IPS-NIHi7 (cell line): ENCODE data around the gene LGALS7.
"Not testable (repeated sequence)": the region's sequence is repeated elsewhere in the genome, so short reads cannot be mapped to it uniquely, and the experiment has no call there.

Experiments used
- DNase-seq: peaks from one replicate; pipeline ENCODE4 v3.0.0; 2012; ENCODE audit warnings: mixed read lengths; ENCODE audit errors: extremely low spot score

Gene LGALS7

DNA sequence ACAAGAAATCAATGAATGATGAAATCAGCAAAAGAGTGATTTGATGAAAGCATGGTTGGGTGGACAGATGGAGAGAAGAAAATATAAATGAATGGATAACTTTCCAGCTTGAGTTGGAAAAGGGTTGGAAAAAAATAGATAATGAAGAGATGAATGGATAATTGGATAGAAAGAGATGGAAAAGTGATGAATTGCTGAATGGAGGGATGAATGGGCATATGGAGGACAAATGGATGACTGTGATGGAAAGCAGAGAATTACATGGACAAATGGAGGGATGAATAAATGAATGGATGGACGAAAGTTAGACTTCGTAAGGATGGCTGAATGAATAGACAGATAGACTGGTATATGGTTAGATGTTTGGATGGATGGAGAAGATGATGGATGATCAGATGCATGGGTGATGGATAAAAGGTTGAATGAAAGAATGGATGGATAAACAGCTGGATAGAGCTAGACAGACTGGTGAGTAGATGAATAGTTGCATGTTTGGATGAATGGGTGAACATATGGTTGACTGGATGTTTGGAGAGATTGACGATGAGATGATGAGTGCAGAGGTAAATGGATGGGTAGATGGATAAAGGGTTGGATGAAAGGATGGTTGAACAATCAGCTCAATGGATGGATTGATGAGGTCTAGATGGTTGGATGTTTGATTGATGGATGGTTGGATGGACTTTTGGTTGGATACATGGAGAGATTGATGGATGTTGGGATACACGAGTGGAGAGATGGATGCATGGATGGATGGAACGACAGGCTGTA lies 27.4 kb upstream of the LGALS7 start:
- no peak for DNase-seq

DNA sequence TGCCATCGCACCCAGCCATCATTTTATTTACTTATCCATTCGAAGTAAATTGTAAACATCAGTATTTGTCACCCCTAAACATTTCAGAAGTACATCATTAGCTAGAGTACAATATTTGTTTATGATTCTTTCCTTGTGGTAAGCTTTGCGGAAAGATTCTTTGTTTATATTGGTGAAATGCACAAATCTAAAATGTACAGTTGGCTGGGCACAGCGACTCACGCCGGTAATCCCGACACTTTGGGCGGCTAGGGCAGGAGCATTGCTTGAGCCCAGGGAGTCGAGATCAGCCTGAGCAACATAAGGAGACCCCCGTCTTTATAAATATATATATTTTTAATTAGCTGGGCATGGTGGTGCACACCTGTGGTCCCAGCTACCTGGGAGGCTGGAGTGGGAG lies 25.8 kb upstream of the LGALS7 start:
- DNase-seq: no peak

DNA sequence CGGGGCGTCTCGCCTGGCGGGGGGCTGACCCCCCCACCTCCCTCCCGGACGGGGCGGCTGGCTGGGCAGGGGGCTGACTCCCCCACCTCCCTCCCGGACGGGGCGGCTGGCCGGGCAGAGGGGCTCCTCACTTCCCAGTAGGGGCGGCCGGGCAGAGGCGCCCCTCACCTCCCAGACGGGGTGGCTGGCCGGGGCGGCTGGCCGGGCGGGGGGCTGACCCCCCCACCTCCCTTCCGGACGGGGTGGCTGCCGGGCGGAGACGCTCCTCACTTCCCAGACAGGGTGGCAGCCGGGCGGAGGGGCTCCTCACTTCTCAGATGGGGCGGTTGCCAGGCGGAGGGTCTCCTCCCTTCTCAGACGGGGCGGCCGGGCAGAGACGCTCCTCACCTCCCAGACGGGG lies 24.5 kb upstream of the LGALS7 start:
- not testable (repeated sequence) for DNase-seq

DNA sequence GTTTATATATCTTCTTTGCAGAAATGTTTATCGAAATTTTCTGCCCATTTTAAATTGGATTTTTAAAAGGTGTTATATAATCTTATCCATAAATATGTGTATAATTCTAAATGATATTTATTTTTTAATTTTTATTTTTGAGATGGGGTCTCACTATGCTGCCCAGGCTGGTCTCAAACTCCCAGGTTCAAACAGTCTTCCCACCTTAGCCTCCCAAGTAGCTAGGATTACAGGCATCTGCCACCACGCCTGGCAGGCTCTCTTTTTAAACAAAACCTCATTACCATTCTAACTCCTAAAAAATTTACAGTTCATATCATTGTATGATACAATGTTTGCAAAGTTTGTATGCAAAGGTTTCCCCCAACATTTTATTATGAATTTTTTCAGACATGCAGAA lies 22.8 kb upstream of the LGALS7 start:
- no peak for DNase-seq

DNA sequence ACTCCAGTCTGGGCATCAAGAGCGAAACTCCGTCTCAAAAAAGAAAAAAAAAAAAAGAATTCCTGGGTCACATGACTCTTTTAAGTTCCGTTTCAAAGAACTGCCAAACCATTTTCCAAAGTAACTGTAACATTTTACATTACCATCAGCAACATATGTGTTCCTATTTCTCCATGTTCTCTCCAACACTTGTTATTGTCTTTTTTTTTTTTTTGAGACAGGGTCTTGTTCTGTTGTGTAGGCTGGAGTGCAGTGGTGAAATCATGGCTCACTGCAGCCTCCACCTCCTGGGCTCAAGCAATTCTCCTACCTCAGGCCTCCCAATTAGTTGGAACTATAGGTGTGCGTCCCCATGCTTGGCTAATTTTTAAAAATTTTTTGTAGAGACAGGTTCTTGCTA lies 22.2 kb upstream of the LGALS7 start:
- no peak for DNase-seq

DNA sequence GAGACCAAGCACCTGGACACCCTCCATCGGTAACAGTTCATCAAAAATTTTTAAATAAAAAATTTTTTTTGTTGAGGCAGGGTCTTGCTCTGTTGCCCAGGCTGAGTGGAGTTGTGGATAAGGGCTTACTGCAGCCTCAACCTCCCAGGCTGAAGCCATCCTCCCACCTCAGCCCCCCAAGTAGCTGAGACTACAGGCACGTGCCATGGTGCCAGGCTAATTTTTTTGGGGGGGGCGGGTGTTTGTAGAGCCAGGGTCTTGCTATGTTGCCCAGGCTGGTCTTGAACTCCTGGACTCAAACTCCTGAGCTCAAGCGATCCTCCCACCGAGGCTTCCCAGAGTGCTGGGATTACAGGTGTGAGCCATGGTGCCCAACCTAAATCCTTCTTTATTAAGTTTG lies 20.4 kb upstream of the LGALS7 start:
- no peak for DNase-seq

DNA sequence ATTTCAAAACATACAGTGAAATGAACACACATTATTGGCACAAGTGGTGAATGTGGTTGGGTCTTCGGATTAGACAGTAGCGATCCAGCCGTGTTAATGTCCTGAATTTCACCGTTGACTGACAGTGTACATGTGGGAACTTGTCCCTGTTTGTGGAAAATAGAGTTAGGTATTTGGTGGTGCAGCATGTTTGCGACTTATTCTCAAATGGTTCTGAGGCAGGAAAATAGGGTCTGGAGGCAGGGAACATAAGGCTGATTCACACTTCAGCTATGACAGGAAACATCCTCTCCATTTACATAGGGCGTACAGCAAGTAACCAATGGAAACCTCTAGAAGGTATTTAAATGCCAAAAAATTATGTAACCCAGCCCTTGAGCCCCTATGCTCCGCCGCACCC lies 19.9 kb upstream of the LGALS7 start:
- no peak for DNase-seq

DNA sequence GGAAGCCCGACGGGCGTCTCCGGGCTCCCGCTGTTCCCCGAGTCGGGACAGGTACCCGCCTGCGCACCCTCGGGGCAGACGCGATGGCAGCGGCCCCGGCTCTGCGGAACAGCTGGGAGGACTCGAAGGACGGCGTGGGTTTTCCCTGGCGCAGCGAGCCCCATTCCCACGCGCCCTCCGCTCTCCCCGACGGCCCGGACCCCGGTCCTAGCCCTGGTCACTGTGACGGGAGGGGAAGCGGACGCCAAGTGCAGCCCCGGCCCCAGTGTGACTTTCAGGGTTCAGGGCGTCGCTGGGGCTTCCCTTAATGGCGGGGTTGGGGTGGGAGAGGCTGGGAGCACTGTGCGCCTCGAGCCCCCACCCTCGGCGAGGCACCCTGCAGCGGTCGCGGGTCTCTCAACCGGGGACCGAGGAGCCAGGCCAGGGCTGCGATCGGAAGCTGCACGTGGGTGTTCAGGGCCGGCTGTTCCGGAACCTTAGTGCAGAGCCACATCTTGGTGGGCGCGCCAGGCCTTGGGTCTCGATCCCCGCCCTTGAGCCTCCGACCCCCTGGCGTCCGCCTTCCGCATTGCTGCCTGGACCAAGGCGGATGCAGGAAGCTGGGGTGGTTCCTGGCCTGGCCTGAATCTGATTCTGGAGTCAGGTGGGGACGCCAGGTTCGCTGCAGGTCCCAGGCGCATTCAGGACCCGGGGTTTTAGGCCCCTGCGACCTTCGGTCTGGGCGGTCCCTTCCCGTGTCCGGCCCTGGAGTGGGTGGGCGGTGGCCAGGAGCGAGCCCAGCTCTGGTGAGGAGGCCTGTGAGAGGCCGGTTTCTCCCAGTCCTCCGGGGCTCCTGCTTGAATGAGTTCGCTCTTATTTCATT lies 19.2 kb upstream of the LGALS7 start:
- peak; percentile 58 for DNase-seq

DNA sequence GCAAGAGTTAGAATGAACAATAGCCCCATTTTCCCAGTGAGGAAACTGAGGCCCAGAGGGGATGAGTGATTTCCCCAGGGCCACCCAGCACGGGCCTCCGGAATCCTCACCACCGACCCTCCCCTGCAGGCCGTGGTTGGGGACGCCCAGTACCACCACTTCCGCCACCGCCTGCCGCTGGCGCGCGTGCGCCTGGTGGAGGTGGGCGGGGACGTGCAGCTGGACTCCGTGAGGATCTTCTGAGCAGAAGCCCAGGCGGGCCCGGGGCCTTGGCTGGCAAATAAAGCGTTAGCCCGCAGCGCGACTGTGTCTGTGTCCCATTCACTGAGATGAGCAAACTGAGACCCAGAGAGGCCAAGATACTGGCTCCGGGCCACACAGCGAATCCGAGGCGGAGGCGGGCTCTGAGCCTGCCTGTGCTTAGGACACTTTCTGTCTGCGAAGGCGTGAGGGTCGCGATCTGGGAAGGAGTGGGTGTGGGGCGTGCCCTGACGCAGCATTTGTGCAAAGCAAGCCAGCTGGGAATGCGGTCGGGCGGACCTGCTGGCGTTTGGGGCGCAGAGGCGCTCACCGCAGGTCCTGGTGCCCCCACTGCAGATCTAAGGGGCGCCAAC lies 18.2 kb upstream of the LGALS7 start:
- DNase-seq: not testable (repeated sequence)

DNA sequence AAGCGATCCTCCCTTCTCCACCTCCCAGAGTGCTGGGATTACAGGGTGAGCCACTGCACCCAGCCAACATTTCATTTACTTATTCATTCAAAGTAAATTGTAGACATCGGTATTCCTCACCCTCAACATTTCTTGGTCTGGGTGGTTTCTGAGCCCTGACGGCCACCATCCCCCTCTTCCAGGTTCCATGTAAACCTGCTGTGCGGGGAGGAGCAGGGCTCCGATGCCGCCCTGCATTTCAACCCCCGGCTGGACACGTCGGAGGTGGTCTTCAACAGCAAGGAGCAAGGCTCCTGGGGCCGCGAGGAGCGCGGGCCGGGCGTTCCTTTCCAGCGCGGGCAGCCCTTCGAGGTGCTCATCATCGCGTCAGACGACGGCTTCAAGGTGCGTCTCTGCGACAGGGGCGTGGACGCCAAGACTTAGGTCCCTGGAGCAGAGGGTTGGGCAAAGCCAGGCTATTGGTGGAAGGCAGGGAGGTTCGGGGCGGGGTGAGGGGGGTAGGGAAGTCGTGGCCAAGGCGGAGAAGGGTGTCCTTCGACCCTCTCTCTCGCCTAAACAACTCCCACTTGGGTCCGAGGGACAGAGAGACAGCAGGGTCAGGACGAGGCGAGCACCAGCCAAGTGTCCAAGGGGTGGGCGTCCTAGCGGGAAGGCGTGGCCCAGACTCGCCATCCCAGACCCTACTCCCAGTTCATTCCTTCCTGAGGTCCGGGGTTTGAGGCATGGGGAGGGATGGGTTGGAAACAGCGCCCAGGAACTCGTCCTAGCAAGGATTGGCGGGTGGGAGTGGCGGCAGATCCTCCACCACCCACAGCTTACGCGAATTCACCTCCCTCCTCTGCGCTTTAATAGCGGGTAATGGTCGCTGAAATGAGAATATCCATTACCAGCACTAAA lies 17.4 kb upstream of the LGALS7 start:
- not testable (repeated sequence) for DNase-seq

DNA sequence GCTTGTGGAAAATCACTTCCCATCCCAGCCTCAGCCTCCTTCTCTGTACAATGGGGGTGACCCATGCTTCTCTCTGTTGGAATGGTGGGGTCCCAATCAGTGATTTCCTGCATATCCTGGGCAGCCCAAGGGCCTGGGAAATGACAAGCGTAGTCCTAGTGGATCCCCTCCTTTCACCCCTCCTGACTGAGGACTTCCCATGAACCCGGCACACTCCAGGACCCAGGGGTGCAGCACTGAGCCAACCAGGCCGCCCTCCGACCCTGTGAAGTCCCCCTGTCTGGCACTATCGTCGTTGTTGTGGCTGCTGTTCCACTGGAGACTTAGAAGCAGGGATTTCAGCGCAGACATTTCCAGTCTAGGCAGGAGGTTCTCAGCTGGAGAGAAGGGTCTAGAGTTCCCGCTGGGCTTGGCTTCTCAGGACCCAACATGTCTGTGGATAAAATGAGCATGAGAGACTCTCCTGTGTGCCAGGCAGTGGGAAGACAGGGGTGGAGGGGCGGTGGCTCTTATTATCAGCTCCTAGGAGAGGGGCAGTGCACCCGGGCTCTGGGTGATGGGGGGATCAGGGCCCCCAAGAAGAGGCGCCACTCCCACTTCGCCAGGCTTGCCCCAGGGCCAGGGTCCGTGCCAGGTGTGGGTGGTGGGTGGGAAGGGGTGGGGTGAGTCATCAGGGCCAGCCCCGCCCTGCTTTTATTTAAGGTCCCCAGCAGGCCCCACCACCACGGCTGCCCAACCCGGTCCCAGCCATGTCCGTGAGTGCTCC lies 15.3 kb upstream of the LGALS7 start, which contains the start of gene LGALS7B:
TSS of gene LGALS7B (plus strand) at position 723 of the 766 bp plus-strand sequence. CDS start at position 750, 27 bp downstream.
- no peak for DNase-seq

DNA sequence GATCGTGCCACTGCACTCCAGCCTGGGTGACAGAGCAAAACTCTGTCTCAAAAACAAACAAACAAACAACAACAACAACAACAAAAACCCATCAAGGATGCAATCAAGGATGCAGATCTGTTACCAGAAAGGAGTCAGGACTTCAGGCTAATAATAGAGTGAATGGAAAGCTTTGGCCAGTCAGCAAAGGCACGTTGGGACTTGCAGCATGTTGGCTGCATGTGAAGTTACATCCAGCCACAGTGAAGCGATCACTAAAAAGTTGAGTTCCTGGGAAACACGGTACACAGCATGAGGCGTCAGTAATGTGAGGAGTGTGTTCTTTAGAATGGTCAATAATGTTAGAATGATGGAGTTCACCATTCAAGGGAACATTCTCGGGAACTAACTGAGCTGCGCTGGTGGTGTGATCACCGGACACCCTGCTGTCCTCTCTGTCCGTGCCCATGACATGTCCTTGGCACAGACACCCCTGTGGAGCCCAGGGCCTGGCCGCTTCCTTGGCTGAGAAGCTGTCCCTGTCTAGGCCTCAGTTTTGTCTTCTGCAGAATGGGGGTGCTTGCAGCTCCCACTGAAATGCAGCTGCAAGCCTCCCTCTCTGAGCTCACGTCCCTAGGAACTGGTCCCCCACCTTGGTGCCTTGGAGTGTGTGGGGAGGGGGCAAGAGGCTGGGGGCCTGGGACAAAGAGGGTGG lies 13.4 kb upstream of the LGALS7 start:
- DNase-seq: no peak

DNA sequence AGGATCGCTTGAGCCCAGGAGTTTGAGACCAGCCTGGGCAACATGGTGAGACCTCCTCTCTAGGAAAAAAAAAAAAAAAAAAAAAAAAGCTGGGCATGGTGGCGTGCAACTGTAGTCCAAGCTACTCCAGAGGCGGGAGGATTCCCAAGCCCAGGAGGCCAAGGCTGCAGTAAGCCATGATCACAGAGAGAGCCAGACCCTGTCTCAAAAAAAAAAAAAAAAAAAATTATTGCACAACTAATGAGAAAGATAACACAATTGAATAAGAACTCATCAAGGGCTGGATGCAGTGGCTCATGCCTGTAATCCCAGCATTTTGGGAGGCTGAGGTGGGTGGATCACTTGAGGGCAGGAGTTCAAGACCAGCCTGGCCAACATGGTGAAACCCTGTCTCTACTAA lies 12.7 kb upstream of the LGALS7 start:
- not testable (repeated sequence) for DNase-seq

DNA sequence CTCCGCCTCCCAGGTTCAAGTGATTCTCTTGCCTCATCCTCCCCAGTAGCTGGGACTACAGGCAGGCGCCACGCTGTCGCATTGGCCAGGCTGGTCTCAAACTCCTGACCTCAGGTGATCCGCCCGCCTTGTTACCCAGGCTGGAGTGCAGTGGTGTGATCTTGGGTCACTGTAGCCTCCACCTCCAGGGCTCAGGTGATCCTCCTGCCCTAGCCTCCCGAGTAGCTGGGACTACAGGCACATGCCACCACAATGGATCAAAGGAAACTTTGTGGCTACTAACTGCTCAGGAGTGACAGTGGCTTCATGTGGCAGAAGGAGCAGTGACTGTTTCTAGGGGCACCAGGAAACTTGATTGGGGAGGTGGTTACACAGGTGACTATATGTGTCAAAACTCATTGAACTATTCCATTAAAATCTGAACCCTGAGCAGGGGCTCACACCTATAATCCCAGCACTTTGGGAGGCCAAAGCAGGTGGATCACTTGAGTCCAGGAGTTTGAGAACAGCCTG lies 11.9 kb upstream of the LGALS7 start:
- DNase-seq: no peak

DNA sequence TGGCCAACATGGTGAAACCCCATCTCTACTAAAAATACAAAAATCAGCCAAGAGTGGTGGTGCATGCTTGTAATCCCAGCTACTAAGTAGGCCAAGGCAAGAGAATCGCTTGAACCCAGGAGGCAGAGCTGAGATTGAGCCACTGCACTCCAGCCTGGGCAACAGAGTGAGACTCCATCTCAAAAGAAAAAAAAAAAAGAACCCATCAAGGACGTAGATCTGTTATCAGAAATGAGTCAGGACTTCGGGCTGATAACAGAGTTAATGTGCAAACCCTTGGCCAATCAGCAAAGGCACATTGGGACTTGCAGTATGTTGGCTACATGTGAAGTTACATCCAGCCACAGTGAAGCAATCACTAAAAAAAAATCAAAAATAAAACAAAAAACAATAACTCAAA lies 10.9 kb upstream of the LGALS7 start:
- DNase-seq: no peak

DNA sequence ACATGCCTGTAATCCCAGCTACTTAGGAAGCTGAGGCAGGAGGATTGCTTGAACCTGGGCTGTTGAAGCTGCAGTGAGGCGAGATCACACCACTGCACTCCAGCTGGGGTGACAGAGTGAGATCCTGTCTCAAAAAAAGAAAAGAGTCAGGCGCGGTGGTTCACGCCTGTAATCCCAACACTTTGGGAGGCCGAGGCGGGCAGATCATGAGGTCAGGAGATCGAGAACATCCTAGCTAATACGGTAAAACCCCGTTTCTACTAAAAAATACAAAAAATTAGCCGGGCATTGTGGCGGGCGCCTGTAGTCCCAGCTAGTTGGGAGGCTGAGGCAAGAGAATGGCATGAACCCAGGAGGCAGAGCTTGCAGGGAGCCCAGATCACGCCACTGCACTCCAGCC lies 8.9 kb upstream of the LGALS7 start:
- not testable (repeated sequence) for DNase-seq

DNA sequence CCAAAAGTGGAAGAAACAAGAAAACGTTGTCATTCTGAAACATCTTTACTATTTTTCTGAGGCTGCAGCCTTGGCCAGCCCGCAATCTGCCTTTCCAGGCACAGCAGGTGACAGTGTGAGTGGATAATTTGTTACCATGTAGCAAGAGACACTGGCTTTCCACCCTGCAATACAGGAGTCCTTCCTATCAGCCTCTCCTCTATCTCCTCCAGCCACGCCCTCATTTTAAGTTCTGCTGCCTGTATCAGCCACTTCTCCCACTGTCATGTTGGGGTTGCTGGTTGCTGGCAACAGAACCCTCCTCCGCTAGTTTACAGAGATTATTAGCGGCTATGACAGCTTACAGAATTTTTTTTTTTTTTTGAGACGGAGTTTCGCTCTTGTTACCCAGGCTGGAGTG lies 7.7 kb upstream of the LGALS7 start:
- no peak for DNase-seq

DNA sequence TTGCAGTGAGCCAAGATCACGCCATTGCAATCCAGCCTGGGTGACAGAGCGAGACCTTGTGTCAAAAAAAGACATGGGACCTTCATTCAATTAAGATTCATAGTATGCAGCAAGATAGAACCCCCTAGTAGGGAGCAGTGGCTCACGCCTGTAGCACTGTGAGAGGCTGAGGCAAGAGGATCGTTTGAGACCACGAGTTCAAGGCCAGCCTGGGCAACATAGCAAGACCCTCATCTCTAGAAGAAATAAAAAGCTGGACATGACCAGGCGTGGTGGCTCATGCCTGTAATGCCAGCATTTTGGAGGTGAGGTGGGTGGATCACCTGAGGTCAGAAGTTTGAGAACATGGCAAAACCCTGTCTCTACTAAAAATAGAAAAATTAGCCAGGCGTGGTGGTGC lies 7.1 kb upstream of the LGALS7 start:
- DNase-seq: no peak

DNA sequence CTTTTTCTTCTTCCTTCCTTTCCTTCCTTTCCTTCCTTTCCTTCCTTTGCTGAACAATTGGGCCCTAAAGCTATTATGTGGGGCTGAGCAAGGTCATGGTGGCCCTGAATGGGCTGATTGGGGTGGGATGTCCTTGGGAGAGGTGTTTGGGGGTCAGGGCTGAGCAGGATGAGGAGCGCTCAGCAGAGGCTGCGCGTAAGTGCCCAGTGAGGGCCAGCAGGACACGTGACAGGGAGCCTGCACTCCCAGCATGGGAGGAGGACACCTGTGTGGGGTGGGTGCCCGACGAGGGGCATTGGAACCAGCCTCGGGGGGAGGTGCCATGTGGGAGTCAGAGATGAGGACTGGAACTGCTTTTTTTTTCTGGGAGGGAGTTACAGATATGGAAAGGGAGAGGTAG lies 5.4 kb upstream of the LGALS7 start:
- no peak for DNase-seq
